ENCODE data around the gene CADM1.
A peak's percentile ranks its signal among the peaks of the same experiment; 100 is the strongest.

Gene CADM1

GRCh38 chr11:115515647-115516395 lies 11.6 kb upstream of the CADM1 start:
- DNase-seq: no peak

- no peak for DNase-seq
Observed at GRCh38 chr11:115506954-115507675, 2.9 kb upstream of the CADM1 start.

- peak; percentile 43 for DNase-seq
Observed at GRCh38 chr11:115505175-115505574, 960 bp upstream of the CADM1 start.

- DNase-seq: peak; percentile 71
Observed at GRCh38 chr11:115503886-115504275, 334 bp downstream of the CADM1 start.

GRCh38 chr11:115503083-115503885 lies 931 bp downstream of the CADM1 start:
- DNase-seq: peak; percentile 72

GRCh38 chr11:115502636-115503082 lies 1.6 kb downstream of the CADM1 start:
- DNase-seq: peak; percentile 58

- peak; percentile 27 for DNase-seq
Observed at GRCh38 chr11:115501893-115502589, 2.2 kb downstream of the CADM1 start.

GRCh38 chr11:115501502-115501892 lies 2.7 kb downstream of the CADM1 start:
- DNase-seq: no peak

- DNase-seq: peak; percentile 12
Observed at GRCh38 chr11:115500547-115501501, 3.4 kb downstream of the CADM1 start.

GRCh38 chr11:115499891-115500290 lies 4.3 kb downstream of the CADM1 start:
- DNase-seq: no peak

- DNase-seq: no peak
Observed at GRCh38 chr11:115499241-115499799, 4.9 kb downstream of the CADM1 start.

GRCh38 chr11:115498354-115498753 lies 5.9 kb downstream of the CADM1 start:
- peak; percentile 70 for DNase-seq

- DNase-seq: no peak
Observed at GRCh38 chr11:115497303-115497702, 6.9 kb downstream of the CADM1 start.

- no peak for DNase-seq
Observed at GRCh38 chr11:115496892-115497291, 7.3 kb downstream of the CADM1 start.

GRCh38 chr11:115493905-115494304 lies 10.3 kb downstream of the CADM1 start:
- no peak for DNase-seq

- DNase-seq: no peak
Observed at GRCh38 chr11:115493488-115493887, 10.7 kb downstream of the CADM1 start.

GRCh38 chr11:115489466-115489865 lies 14.7 kb downstream of the CADM1 start:
- DNase-seq: no peak

GRCh38 chr11:115488945-115489344 lies 15.3 kb downstream of the CADM1 start:
- DNase-seq: no peak

- no peak for DNase-seq
Observed at GRCh38 chr11:115481528-115481927, 22.7 kb downstream of the CADM1 start.

GRCh38 chr11:115480611-115481010 lies 23.6 kb downstream of the CADM1 start:
- no peak for DNase-seq

- no peak for DNase-seq
Observed at GRCh38 chr11:115477410-115477809, 26.8 kb downstream of the CADM1 start.
